ENCODE measurements around the gene CCDC73. TPM values are rescaled to one million over a fixed set of nuclear protein-coding genes. Genes with fewer than 3 reads are reported as not detected.
"Not testable (repeated sequence)": the region's sequence is repeated elsewhere in the genome, so short reads cannot be mapped to it uniquely, and the experiment has no call there.

CCDC73 gene
- polyA plus RNA-seq, 1 donor, result 0.10 TPM

DNA sequence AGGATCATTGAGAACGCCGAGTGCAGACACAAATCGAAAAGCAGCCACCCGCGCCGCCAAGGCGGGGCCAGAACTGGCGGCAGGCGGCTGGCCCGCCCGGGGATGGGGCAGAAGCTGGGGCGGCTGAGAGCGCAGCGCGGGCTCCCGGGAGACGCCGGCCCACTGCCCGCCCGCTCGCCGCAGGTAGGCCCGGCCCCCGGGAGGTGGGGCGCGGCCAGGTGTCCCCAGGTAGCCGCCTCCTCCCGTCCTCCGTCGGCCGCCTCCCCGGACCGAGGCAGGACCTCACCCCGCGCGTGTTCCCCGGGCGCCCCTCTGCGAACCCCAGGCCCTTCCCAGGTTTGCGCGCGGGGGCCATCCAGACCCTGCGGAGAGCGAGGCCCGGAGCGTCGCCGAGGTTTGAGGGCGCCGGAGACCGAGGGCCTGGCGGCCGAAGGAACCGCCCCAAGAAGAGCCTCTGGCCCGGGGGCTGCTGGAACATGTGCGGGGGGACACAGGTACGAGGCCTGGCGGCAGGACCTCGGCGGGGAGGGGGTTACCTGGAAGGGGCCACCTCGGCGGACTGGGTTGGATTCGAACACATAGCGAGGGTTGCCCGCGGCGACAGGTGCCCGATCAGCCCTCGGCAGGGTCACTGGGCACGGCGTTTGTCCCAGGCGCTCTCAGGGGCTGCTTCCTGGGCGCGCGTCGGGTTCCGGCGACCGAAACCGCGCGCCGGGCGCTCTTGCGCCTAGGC lies 35.4 kb upstream of the CCDC73 start, which contains the start of gene PRRG4:
Gene PRRG4, plus strand, starts transcription at position 248 of the 733 bp plus-strand sequence. CDS start 603 bp downstream, outside the sequence.
- Histone ChIP-seq H3K9me3 (ENCODE audit: control insufficient read depth, low read depth, low read length) (no peaks in the 10 kb centered on the region), H3K4me3 (ENCODE audit: low read length) (peak within 1 kb of the TSS; percentile 83), H3K27ac (ENCODE audit: low read length) (peak within 1 kb of the TSS; percentile 80), H3K36me3 (ENCODE audit: control insufficient read depth, insufficient read depth, low read length) (no peaks in the 10 kb centered on the region), H3K27me3 (ENCODE audit: control insufficient read depth, insufficient read depth, low read length) (peaks cover 4% of the 10 kb centered on the region), H3K4me1 (ENCODE audit: control insufficient read depth, insufficient read depth, low read length) (no peaks in the 10 kb centered on the region)
- peak; percentile 68 to 86 for DNase-seq
- no CpG with 5 or more reads among the region's 85 CpGs for WGBS (ENCODE audit: insufficient coverage, low lambda C conversion rate)

DNA sequence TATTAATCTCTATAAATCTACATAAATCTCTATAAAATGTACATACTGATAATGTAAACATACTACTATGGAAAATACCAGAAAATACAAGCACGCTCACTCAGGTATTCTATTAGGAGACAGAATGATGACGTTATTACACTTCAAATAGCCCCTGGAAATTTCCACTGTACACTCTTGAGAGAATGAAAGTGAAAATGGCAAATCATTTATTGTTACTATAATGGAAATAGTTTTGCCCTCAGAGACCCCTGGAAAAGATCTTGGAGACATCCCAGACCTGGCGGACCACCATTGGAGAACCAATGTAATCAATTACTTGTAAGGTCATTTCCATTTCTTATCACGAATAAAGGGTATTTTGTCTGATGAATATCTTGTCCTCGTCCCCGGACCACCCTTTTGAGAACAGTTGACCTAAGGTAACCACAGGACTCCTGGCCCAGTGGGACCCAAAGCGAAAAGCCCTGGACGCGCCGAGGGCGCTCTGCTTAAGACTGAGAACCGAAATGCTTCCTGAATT lies 34.8 kb upstream of the CCDC73 start:
- no peaks in the 10 kb centered on the region for H3K4me1 ChIP-seq (ENCODE audit: control insufficient read depth, insufficient read depth, low read length)
- peak overlapping the region; percentile 69 for H3K27ac ChIP-seq (ENCODE audit: low read length)
- H3K9me3 ChIP-seq (ENCODE audit: control insufficient read depth, low read depth, low read length), result no peaks in the 10 kb centered on the region
- peaks cover 4% of the 10 kb centered on the region for H3K27me3 ChIP-seq (ENCODE audit: control insufficient read depth, insufficient read depth, low read length)
- 80% methylated on average over 1 of the region's 12 CpGs for WGBS (ENCODE audit: insufficient coverage, low lambda C conversion rate)
- no peaks in the 10 kb centered on the region for H3K36me3 ChIP-seq (ENCODE audit: control insufficient read depth, insufficient read depth, low read length)
- peak overlapping the region; percentile 69 for H3K4me3 ChIP-seq (ENCODE audit: low read length)
- DNase-seq, result no peak

DNA sequence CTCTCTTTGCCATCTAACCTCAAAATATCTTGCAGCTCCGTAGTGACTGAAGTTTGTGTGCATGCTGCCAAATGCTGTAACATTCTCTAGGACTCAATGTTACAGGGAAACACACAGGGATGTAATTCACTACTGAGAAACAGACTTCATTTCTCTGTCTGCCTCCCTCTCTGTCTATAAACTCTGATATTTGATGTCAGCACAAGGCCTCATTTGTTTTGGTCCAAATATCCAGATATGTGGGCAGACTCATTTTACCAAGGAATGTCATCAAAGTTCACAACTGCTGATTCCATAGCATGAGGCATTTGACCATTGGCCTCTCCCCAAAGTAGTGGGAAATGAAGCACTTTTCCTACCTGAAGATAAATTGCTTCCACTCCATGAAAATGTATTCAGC lies 32.8 kb upstream of the CCDC73 start:
- no peak for DNase-seq
- WGBS (ENCODE audit: insufficient coverage, low lambda C conversion rate), result 60% methylated on average over 1 of the region's 1 CpG
- Histone ChIP-seq H3K27me3 (ENCODE audit: control insufficient read depth, insufficient read depth, low read length) (peaks cover 4% of the 10 kb centered on the region), H3K9me3 (ENCODE audit: control insufficient read depth, low read depth, low read length) (no peaks in the 10 kb centered on the region), H3K36me3 (ENCODE audit: control insufficient read depth, insufficient read depth, low read length) (no peaks in the 10 kb centered on the region), H3K4me3 (ENCODE audit: low read length) (no peak overlapping the region), H3K27ac (ENCODE audit: low read length) (no peak overlapping the region), H3K4me1 (ENCODE audit: control insufficient read depth, insufficient read depth, low read length) (no peaks in the 10 kb centered on the region)

DNA sequence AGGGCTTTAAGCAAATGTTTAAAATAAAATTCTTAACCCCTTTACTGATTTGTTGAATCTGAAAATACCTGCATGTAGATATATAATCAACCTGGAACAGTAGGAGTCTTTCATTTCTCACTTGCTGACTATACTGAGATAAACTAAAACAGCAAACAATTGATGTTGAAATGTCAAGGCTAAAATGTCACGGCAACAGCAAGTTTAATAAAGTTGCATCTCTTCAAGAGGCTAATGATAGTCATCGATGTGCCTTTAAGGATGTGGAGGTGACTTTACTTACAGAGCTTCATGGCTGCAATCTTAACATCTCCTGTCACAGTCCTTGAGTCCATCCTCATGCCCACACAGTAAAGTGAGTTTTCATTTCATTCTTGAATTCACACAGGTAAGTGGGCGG lies 31.7 kb upstream of the CCDC73 start:
- WGBS (ENCODE audit: insufficient coverage, low lambda C conversion rate), result no CpG with 5 or more reads among the region's 3 CpGs
- H3K4me3 ChIP-seq (ENCODE audit: low read length), result no peak overlapping the region
- H3K4me1 ChIP-seq (ENCODE audit: control insufficient read depth, insufficient read depth, low read length), result no peaks in the 10 kb centered on the region
- H3K9me3 ChIP-seq (ENCODE audit: control insufficient read depth, low read depth, low read length), result no peaks in the 10 kb centered on the region
- H3K27ac ChIP-seq (ENCODE audit: low read length), result no peak overlapping the region
- H3K36me3 ChIP-seq (ENCODE audit: control insufficient read depth, insufficient read depth, low read length), result no peaks in the 10 kb centered on the region
- peaks cover 4% of the 10 kb centered on the region for H3K27me3 ChIP-seq (ENCODE audit: control insufficient read depth, insufficient read depth, low read length)
- no peak for DNase-seq

DNA sequence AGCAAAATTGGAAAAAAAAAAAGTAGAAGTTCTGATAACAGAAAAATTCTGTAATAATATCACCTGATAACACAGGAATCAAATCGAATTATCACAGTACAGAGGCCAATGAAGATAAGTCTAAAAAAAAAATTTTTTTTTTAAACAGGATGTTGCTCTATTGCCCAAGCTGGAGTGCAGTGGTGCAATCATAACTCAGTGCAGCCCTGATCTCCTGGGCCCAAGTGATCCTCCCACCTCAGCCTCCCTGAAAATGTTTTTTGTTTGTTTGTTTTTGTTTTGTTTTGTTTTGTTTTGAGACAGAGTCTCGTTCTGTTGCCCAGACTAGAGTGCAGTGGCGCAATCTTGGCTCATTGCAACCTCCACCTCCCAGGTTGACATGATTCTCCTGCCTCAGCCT lies 29.2 kb upstream of the CCDC73 start:
- H3K4me3 ChIP-seq (ENCODE audit: low read length); H3K9me3 ChIP-seq (ENCODE audit: control insufficient read depth, low read depth, low read length); H3K27me3 ChIP-seq (ENCODE audit: control insufficient read depth, insufficient read depth, low read length); H3K36me3 ChIP-seq (ENCODE audit: control insufficient read depth, insufficient read depth, low read length); H3K27ac ChIP-seq (ENCODE audit: low read length); H3K4me1 ChIP-seq (ENCODE audit: control insufficient read depth, insufficient read depth, low read length); DNase-seq: not testable (repeated sequence)
- WGBS (ENCODE audit: insufficient coverage, low lambda C conversion rate), result 88% methylated on average over 3 of the region's 3 CpGs

DNA sequence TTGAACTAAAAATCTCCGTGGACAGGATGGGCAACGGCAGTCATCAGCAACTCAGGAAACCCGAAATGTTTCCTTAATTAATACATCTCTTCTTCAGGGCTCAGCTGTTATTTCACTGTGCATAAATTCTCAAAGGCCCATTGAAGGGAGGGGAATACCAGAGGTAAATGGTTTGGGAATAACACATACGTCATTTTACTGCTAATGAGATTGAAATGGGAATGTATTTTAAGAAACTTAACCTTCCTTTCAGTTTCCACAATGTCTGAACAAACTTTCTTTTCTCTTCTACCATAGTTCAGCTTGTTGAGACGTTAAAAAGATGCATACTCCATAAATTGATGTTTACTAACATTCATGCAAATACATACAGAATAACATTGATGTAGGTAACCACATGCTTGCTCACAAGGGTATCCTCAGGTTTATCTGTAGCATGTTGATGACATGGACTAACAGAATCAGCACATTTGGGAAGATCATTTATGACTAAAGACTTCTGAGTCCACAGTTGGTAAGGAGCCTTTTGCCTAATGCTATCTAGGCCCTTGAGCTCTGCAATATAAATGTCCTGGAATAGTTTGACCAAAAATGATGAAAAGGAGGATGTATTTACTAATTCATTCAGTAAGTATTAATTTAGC lies 27.6 kb upstream of the CCDC73 start:
- H3K4me3 ChIP-seq (ENCODE audit: low read length), result no peak overlapping the region
- no peak for DNase-seq
- no peaks in the 10 kb centered on the region for H3K36me3 ChIP-seq (ENCODE audit: control insufficient read depth, insufficient read depth, low read length)
- H3K4me1 ChIP-seq (ENCODE audit: control insufficient read depth, insufficient read depth, low read length), result no peaks in the 10 kb centered on the region
- H3K9me3 ChIP-seq (ENCODE audit: control insufficient read depth, low read depth, low read length), result no peaks in the 10 kb centered on the region
- no peak overlapping the region for H3K27ac ChIP-seq (ENCODE audit: low read length)
- no peaks in the 10 kb centered on the region for H3K27me3 ChIP-seq (ENCODE audit: control insufficient read depth, insufficient read depth, low read length)
- 62% methylated on average over 2 of the region's 5 CpGs for WGBS (ENCODE audit: insufficient coverage, low lambda C conversion rate)

DNA sequence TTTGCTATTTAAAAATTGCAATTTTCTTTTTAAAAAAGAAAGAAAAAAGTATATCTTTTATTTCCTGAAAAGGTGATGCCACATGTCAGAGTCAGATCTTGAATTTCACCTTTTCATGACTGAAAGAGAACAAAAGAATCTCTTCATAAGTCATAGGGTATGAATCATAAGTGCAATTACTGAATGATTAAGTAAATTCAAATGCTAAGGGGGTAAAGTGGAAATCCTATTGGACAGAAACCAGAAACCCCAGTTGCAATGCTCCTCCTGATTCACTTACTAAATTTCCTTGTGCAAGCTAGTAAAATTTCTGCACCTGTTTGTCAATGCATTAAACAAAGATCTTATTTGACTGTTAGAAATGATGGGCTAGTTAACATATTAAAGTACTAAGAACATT lies 27.1 kb upstream of the CCDC73 start:
- Histone ChIP-seq H3K4me1 (ENCODE audit: control insufficient read depth, insufficient read depth, low read length) (no peaks in the 10 kb centered on the region), H3K36me3 (ENCODE audit: control insufficient read depth, insufficient read depth, low read length) (no peaks in the 10 kb centered on the region), H3K27me3 (ENCODE audit: control insufficient read depth, insufficient read depth, low read length) (no peaks in the 10 kb centered on the region), H3K9me3 (ENCODE audit: control insufficient read depth, low read depth, low read length) (no peaks in the 10 kb centered on the region), H3K4me3 (ENCODE audit: low read length) (no peak overlapping the region), H3K27ac (ENCODE audit: low read length) (no peak overlapping the region)
- no peak for DNase-seq

DNA sequence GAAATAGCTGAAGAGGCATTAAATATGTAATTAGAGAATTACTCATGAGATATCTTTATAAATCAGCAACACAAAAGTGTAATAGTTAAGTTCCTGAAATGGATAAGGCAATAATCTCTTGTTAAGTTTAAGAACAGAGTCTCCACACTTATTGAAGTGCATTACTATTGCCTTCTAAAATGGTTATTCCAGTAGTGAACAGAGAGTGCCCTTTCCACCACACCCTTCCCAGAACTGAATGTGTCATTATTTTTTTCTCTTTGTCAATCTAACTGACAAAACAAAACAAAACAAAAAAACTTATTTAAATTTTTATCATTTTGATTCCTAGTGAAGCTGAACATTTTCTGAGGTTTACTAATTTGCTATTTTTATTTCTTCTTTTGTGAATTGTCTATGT lies 26.0 kb upstream of the CCDC73 start:
- no peak overlapping the region for H3K4me3 ChIP-seq (ENCODE audit: low read length)
- DNase-seq, result no peak
- no peaks in the 10 kb centered on the region for H3K9me3 ChIP-seq (ENCODE audit: control insufficient read depth, low read depth, low read length)
- no peaks in the 10 kb centered on the region for H3K36me3 ChIP-seq (ENCODE audit: control insufficient read depth, insufficient read depth, low read length)
- no peaks in the 10 kb centered on the region for H3K4me1 ChIP-seq (ENCODE audit: control insufficient read depth, insufficient read depth, low read length)
- no peaks in the 10 kb centered on the region for H3K27me3 ChIP-seq (ENCODE audit: control insufficient read depth, insufficient read depth, low read length)
- no peak overlapping the region for H3K27ac ChIP-seq (ENCODE audit: low read length)

DNA sequence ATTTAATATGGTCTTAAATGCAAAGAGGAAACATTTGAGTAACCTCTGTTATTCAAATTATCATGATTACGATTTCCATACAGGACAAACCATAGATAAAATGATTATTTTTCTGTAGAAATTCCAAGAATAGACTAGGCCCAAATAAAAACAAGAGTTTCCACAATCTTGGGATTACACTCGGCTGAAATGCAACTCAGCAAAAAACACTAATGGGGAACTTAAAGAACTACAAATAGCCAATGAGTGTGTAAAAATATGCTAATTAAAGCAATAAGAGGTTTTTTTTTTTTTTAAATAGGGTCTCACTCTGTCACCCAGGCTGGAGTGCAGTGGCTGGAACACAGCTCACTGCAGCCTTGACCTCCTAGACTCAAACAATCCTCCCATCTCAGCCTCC lies 24.7 kb upstream of the CCDC73 start:
- no peaks in the 10 kb centered on the region for H3K9me3 ChIP-seq (ENCODE audit: control insufficient read depth, low read depth, low read length)
- H3K36me3 ChIP-seq (ENCODE audit: control insufficient read depth, insufficient read depth, low read length), result no peaks in the 10 kb centered on the region
- no peaks in the 10 kb centered on the region for H3K4me1 ChIP-seq (ENCODE audit: control insufficient read depth, insufficient read depth, low read length)
- 100% methylated on average over 1 of the region's 2 CpGs for WGBS (ENCODE audit: insufficient coverage, low lambda C conversion rate)
- H3K27ac ChIP-seq (ENCODE audit: low read length), result no peak overlapping the region
- no peak for DNase-seq
- no peaks in the 10 kb centered on the region for H3K27me3 ChIP-seq (ENCODE audit: control insufficient read depth, insufficient read depth, low read length)
- H3K4me3 ChIP-seq (ENCODE audit: low read length), result no peak overlapping the region

DNA sequence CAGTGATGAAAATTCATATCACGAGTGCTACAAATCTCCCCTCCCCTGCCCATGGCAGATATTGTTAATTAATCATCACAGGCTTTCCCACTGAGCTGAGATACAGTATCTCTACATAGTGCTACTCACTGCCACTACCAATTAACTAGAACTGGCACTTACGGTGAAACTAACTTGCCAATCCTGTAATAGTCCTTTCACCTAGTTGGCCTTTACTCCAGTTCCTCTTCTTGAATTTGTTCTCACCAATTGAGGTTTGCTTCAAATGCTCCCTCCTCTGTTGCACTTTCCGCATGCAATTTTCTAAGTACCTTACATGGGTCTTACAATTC lies 23.4 kb upstream of the CCDC73 start:
- Histone ChIP-seq H3K36me3 (ENCODE audit: control insufficient read depth, insufficient read depth, low read length) (no peaks in the 10 kb centered on the region), H3K9me3 (ENCODE audit: control insufficient read depth, low read depth, low read length) (no peaks in the 10 kb centered on the region), H3K4me1 (ENCODE audit: control insufficient read depth, insufficient read depth, low read length) (no peaks in the 10 kb centered on the region), H3K27ac (ENCODE audit: low read length) (no peak overlapping the region), H3K4me3 (ENCODE audit: low read length) (no peak overlapping the region), H3K27me3 (ENCODE audit: control insufficient read depth, insufficient read depth, low read length) (no peaks in the 10 kb centered on the region)
- WGBS (ENCODE audit: insufficient coverage, low lambda C conversion rate), result no CpG with 5 or more reads among the region's 3 CpGs
- no peak for DNase-seq

Measured in large intestine (tissue), 3 donors.